ENCODE results near the gene ATP5MG.
A peak's percentile ranks its signal among the peaks of the same experiment; 100 is the strongest.

Gene ATP5MG

GRCh38 chr11:118435893-118436624 is 34.7 kb downstream of the ATP5MG start, which contains the start of gene KMT2A:
Gene KMT2A, plus strand, starts transcription at chr11:118436492. Its CDS starts 21 bp downstream, at chr11:118436513.
- H3K9me3 Mint-ChIP-seq = no peaks in the 10 kb centered on the region
- TF ChIP-seq CTCF (IDR thresholded peaks at IDR 0.05) = no peak

GRCh38 chr11:118436639-118437207 is 35.3 kb downstream of the ATP5MG start:
- peaks cover 62% of the 10 kb centered on the region for H3K4me1 Mint-ChIP-seq
- no peaks in the 10 kb centered on the region for H3K36me3 Mint-ChIP-seq (ENCODE audit: low read depth)
- H3K9me3 Mint-ChIP-seq = no peaks in the 10 kb centered on the region
- peak overlapping the region; percentile 98 for H3K27ac Mint-ChIP-seq
- TF ChIP-seq CTCF (IDR thresholded peaks at IDR 0.05) = no peak
- H3K4me3 Mint-ChIP-seq = peak overlapping the region; percentile 86
- peak; percentile 57 for DNase-seq
- H3K27me3 Mint-ChIP-seq (ENCODE audit: low read depth, poor library complexity) = peaks cover 2% of the 10 kb centered on the region

More at GRCh38 chr11:118435893-118436624, 34.7 kb downstream of the ATP5MG start, which contains the start of gene KMT2A:
- Mint-ChIP-seq H3K4me3 (peak within 1 kb of the TSS; percentile 87), H3K36me3 (ENCODE audit: low read depth) (no peaks in the 10 kb centered on the region), H3K27me3 (ENCODE audit: low read depth, poor library complexity) (no peaks in the 10 kb centered on the region), H3K27ac (peak within 1 kb of the TSS; percentile 99), H3K4me1 (peaks cover 56% of the 10 kb centered on the region)
- peak; percentile 99 for DNase-seq

GRCh38 chr11:118437208-118438125 is 36.1 kb downstream of the ATP5MG start:
- Mint-ChIP-seq H3K27me3 (ENCODE audit: low read depth, poor library complexity) (peaks cover 2% of the 10 kb centered on the region), H3K4me1 (peaks cover 68% of the 10 kb centered on the region), H3K4me3 (peak overlapping the region; percentile 86), H3K9me3 (no peaks in the 10 kb centered on the region), H3K27ac (peak overlapping the region; percentile 98), H3K36me3 (ENCODE audit: low read depth) (no peaks in the 10 kb centered on the region)
- DNase-seq = peak; percentile 54
- TF ChIP-seq CTCF (IDR thresholded peaks at IDR 0.05) = no peak

GRCh38 chr11:118438314-118438931 is 37.0 kb downstream of the ATP5MG start:
- peaks cover 2% of the 10 kb centered on the region for H3K27me3 Mint-ChIP-seq (ENCODE audit: low read depth, poor library complexity)
- no peaks in the 10 kb centered on the region for H3K36me3 Mint-ChIP-seq (ENCODE audit: low read depth)
- H3K9me3 Mint-ChIP-seq = no peaks in the 10 kb centered on the region
- DNase-seq = peak; percentile 44
- H3K4me1 Mint-ChIP-seq = peaks cover 75% of the 10 kb centered on the region
- TF ChIP-seq CTCF (IDR thresholded peaks at IDR 0.05) = no peak
- H3K27ac Mint-ChIP-seq = peak overlapping the region; percentile 98
- H3K4me3 Mint-ChIP-seq = peak overlapping the region; percentile 86

- Mint-ChIP-seq H3K36me3 (ENCODE audit: low read depth) (no peaks in the 10 kb centered on the region), H3K27ac (no peak overlapping the region), H3K9me3 (no peaks in the 10 kb centered on the region), H3K27me3 (ENCODE audit: low read depth, poor library complexity) (peaks cover 2% of the 10 kb centered on the region), H3K4me1 (peaks cover 73% of the 10 kb centered on the region), H3K4me3 (peak overlapping the region; percentile 86)
- DNase-seq = no peak
- no peak for TF ChIP-seq CTCF (IDR thresholded peaks at IDR 0.05)
Measured at GRCh38 chr11:118439646-118440045, 38.2 kb downstream of the ATP5MG start.

Measured in nephron progenitor cell (in vitro differentiated cells).